GM21576 (cell line): Measurements from ENCODE around the gene CYP3A4.
"Not testable (repeated sequence)": the region's sequence is repeated elsewhere in the genome, so short reads cannot be mapped to it uniquely, and the experiment has no call there.

ENCODE experiments used
- ATAC-seq: cut with Tn5 transposase; IDR thresholded peaks from one replicate; pipeline ENCODE4 v1.9.1; 2021; ENCODE audit warnings: mild to moderate bottlenecking, moderate library complexity; ENCODE audit not compliant: unreplicated experiment

Gene CYP3A4

DNA sequence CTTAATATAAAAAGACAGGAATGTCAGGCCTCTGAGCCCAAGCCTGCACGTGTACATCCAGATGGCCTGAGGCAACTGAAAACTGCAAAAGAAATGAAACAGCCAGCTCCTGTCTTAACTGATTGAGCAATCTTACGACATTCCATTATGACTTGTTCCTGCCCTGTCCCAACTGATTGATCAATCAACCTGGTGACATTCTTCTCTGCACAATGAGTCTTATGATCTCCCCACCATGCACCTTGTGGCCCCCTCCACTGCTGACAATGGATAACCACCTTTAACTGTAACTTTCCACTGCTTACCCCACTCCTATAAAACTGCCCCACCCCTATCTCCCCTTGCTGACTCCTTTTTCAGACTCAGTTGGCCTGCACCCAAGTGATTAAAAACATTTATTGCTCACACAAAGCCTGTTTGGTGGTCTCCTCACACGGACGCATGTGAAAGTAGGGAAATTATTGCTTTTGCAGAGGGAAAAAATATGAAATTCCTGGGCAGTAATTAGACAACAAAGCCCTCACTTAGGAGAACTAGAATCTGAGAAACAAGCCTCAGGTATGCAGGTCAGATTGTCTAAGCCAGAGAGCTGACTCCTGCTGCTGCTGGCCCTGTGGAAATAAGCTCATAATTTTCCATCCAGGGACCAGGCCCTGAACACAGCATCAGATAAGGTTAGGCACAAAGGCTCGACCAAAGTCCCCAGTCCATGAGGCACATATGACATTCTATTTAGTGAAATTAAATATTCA, 54.3 kb downstream of the CYP3A4 start:
- ATAC-seq = no peak

DNA sequence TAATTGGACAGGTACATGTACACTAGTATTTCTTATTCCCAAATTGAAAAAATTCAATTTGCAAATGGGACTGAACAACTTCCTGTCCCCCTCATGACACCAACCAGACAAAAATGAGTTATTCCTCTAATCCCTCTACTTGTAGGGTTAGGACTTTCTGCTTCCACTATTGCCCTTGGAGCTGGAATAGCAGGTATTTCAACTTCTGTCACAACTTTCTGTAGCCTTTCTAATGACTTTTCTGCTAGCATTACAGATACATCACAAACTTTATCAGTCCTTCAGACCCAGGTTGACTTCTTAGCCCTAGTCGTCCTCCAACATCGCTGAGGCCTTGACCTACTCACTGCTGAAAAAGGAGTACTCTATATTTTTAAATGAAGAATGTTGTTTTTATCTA, 55.4 kb downstream of the CYP3A4 start:
- no peak for ATAC-seq

DNA sequence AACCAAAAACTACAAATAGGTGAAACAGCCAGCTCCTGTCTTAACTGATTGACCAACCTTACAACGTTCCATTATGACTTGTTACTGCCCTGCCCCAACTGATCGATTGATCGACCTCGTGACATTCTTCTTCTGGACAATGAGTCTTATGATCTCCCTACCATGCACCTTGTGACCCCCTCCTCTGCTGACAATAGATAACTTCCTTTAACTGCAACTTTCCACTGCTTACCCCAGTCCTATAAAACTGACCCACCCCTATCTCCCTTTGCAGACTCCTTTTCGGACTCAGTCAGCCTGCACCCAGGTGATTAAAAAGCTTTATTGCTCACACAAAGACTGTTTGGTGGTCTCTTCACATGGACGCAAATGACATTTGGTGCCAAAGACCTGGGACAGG, 60.8 kb downstream of the CYP3A4 start:
- ATAC-seq = not testable (repeated sequence)

DNA sequence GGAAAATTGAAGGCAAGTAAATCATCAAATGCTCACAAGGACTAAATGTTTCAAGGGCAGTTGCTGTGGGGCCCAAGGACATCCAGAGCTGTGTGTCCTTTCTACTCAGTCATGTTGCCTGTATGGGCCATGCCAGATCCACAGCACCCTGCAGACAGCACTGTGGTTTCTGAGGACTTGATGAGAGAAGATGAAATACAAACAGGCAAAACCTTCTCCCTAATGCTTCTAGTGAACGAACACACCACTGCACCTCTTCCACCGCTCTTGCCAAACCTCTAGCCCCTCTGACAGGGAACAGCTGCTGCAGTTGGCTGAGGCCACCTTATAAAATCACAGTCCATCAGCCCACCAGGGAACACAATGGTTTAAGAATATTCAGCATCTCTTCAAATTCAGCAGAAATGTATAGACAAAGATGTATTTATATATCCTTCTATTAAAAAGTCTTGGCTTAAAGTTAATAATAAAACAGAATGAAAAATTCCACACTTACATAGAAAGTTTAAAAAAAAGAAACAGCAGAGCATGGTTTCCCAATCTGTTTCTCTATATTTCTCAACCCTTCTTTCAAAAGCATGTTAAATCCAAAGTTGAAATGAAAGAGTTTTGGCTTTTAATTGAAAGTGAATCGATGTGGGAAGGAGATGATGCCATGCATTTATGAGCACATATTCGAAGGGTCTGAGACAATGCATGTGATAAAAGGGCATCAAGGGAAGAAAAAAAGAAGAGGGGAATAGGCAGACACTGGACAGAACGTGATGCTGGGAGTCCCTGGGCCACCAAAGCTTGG, 63.0 kb downstream of the CYP3A4 start:
- ATAC-seq = no peak

DNA sequence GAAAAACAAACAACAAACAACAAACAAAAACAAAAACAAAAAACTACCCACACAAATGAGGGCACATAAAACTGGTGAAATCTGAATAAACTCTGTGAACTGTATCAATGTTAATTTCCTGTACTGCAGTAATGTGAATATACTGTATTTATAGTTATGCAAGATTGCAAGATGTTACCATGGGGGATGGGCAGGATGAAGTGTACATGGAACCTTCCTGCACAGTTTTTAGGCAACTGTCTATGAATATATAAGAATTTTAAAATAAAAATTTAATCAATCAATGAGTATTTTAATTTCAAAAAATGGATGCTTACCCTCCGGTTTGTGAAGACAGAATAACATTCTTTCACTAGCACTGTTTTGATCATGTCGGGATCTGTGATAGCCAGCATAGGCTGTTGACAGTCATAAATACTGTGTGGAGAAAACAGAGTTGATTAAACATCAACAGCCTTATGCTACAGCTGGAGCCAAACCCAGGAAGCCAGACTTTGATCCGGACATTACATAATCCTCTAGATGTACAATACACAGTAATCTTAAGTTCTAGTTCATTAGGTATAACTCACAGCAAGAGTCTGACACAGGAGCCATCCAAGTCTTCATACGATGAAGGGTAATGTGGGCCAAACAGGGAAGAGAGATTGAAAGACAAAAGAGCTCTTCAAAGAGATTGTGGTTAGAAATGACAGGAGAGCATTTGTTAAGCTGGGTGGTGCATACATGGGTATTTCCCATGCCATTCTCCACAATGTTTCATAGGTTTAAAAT, 63.8 kb downstream of the CYP3A4 start:
- ATAC-seq = no peak

DNA sequence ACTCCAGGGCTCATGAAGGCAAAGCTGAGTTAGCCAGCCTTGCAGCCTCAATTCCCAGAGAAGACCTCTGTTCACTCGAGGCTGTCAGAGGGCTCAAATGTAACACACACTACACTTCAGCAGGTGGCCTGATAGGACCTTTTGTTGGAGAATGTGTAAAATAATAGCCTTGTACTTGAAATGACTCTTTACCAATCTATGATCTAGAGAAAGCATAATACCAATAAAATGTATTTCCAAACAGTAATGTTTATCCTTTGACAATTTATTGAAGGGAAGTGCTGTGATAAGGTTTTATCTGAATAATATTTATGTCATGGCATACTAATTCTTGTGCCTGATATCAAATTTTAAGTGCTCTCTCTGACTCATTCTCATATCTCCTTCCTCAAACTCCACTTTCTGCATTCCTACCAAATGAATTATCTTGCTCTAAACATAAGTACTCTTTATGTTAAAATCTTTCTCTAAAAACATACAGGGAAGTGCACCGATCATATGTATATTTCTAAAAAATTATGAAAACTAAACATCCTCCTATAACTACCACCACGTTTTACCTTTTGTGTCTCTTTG, 69.9 kb downstream of the CYP3A4 start:
- no peak for ATAC-seq

DNA sequence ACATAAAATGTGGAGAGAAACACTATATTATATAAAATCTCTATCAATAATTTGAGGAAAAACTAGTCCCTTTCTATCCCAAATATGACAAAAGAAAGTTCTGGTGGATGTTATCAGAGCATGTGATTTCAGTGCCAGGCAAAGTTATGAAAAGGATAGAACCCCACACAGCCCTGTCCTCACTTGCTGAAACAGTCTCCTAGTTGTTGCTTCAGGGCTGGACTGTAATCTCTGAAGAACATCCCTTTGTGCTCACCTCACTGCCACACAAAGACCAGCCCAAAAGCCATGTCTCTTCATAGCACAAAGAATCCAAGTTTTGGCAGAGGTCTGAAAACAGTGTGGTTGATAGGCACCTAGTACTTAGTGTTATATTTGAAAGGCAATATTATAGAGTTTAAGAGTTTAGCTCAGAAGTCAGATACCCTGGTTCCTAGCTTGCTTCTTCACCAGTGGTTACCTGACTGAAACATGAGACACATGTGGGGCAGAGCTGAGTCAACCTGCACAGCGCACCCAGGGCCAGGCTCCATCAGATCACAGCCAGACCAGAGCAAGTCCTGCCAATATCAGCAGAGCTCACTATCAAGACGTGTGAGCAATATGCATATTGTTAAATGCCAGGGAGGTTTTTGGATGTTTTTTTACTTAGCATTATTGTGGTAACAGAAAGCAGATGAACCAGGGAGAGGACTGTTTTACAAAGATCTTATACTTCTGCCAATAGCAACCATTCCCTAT, 74.0 kb downstream of the CYP3A4 start:
- ATAC-seq = no peak

DNA sequence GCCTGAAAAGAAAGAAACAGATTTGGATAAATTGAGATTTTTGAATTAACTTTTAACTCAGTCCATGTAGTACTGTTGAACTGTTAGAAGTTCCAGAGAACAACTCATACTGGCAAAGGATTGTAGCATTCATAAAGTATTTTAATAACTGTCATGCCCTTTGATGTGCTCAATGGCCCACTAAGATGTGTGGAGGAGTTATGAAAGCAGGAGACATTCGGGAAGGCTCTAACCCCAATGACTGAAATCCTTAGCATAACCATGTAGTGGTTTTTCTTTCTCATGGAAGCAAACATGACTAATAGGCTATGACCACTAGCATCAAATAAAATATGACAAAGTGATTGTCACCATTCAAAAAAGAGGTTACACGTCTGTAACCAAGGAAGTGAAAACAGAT, 74.7 kb downstream of the CYP3A4 start:
- no peak for ATAC-seq

DNA sequence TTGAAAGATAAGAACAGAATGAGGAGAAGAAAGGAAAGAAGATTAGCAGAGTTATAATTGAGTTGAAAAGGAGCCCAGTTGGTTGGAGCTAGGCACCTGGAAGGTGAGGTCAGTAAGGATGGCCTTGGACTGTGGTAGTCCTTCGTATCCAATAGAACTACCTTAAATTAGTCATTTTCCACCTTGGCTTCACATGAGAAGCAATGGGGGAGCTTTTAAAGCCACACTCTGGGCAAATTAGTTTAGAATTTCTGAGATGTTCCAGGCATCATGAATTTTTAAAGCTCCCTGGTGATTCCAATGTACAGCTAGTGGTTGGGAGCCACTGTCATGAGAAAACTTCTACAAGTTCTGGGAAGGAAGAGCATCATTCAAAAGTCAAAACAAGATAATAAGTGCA, 76.9 kb downstream of the CYP3A4 start:
- no peak for ATAC-seq
